ENCODE data around the gene KCNK7. TPM values are rescaled to one million over a fixed set of nuclear protein-coding genes. Genes with fewer than 3 reads are reported as not detected.
"Not testable (repeated sequence)": the region's sequence is repeated elsewhere in the genome, so short reads cannot be mapped to it uniquely, and the experiment has no call there.

KCNK7 gene
- total RNA-seq, 4 donors from 2014 or later, result 0.26 to 5.8 TPM; not detected in 2

DNA sequence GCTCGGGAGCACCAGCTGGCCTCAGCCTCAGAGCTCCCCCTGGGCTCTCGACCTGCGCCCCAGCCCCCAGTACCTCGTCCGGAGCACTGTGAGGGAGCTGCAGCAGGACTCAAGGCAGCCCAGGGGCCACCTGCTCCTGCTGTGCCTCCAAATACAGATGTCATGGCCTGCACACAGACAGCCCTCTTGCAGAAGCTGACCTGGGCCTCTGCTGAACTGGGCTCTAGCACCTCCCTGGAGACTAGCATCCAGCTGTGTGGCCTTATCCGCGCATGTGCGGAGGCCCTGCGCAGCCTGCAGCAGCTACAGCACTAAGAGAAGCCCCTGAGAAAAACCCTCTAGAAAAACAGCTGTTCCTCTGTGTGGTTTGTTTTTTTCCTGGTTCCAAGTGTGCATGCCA is 24.2 kb downstream of the KCNK7 start:
- TF ChIP-seq POLR2A (IDR thresholded peaks at IDR 0.05) (no peak), CTCF (IDR thresholded peaks at IDR 0.05) (no peak)
- H3K36me3 ChIP-seq, result no peaks in the 10 kb centered on the region
- no peaks in the 10 kb centered on the region for H3K9me3 ChIP-seq
- peaks cover 12 to 37% of the 10 kb centered on the region in 2 donors for H3K4me1 ChIP-seq
- H3K27me3 ChIP-seq, result no peaks in the 10 kb centered on the region
- peak overlapping the region; percentile 84 to 92 for H3K27ac ChIP-seq
- DNase-seq, result no peak
- intact Hi-C loops (cut with DNase I; ENCODE audit: low total_unique reads), result no loop called here
- peak overlapping the region in 1 of 2 donors; percentile 96 for H3K4me3 ChIP-seq

GRCh38 chr11:65569973-65570918 is 25.4 kb downstream of the KCNK7 start, which contains the start of gene ZNRD2:
Gene ZNRD2 (plus strand): TSS chr11:65570477. CDS start chr11:65570492, 15 bp downstream.
- DNase-seq, result peak; percentile 98
- Histone ChIP-seq H3K36me3 (no peaks in the 10 kb centered on the region), H3K4me3 (peak within 1 kb of the TSS; percentile 96), H3K27ac (peak within 1 kb of the TSS; percentile 84 to 92), H3K9me3 (no peaks in the 10 kb centered on the region), H3K27me3 (no peaks in the 10 kb centered on the region), H3K4me1 (peaks cover 12 to 33% of the 10 kb centered on the region in 2 donors)
- intact Hi-C loops (cut with DNase I; ENCODE audit: low total_unique reads), result no loop called here
- peak; percentile 22 to 83 for TF ChIP-seq POLR2A (IDR thresholded peaks at IDR 0.05)
- TF ChIP-seq CTCF (IDR thresholded peaks at IDR 0.05), result peak; percentile 33 to 61 (median 46)

DNA sequence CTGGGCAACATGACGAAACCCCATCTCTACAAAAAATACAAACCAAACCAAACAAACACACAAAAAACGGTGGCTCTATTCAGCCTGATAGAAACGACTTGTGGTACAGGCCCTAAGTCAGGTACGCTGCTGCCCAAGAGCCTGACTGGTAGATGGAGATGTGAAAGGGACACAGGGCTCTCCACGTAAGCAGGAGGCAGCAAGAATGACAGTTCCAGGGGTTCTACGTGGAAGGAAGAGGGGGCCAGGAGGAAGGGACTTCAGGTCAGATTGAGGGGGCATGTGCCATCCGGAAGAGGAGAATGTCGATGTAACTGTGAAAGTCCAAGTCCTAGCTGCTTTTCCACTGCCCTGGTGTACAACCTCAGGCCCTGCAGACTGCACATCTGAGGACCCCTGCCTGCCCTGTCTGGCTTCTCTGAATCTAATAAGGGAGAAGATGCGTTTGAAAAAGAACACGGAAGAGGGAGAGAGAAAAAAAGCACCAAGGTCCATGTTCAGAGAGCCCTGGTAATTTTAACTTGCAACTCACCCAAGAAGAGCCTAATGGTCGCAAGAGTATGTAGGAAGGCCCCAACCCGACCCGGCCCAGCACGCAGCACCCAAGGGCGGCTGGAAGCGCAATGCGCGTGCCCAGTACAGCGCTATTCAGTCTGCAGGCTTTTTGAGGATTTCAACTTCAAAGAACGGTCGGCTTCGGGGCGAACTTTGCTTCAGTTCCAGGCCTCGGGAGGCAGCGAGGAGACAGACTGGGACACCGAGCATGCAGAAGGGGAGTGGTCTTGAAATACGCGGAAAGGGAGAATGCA is 26.2 kb downstream of the KCNK7 start:
- no peaks in the 10 kb centered on the region for H3K36me3 ChIP-seq
- TF ChIP-seq POLR2A (IDR thresholded peaks at IDR 0.05) (no peak), CTCF (IDR thresholded peaks at IDR 0.05) (no peak)

DNA sequence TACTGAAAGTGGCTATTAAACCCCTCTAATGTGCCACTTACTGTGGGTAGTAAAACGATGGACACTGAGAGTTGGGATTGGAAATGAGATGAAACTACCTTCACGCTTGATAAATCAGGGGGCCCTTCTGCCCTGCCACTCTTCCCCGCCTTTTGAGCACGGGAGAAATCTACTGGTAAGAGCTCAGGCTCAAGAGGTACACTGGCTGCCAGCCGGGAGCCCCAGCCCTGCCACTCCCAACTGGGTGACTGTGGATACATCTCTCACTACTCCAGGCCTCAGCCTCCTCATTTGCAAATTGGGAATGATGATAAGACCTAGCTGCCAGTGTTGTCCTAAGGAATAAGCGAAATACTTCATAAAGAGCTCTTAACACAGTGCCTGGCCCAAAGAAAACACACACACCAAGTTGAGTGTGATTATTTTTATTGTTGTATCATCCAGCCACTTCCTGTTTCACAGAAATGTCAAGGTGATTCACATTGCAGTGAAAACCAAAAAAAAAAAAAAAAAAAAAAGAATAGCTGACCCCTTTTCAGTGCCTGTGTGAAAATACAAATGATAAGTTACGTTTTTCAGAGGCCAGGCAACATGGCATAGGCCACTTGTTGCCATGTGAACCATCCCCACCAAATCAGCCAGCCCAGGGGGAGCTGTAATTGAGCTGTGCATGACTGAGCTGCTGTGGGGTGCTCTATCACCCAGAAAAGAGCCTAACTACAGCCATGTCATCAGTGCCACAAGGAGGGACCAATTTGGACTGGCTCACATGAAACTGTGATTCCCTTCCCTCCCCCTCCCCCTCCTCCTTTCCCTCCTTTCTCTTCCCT is 29.8 kb downstream of the KCNK7 start:
- intact Hi-C loops (cut with DNase I; ENCODE audit: low total_unique reads), result no loop called here
- Histone ChIP-seq H3K4me3 (no peak overlapping the region), H3K36me3 (no peaks in the 10 kb centered on the region), H3K27ac (peak overlapping the region in 1 of 2 donors; percentile 11), H3K27me3 (no peaks in the 10 kb centered on the region), H3K9me3 (no peaks in the 10 kb centered on the region), H3K4me1 (peaks cover 4 to 13% of the 10 kb centered on the region in 2 donors)
- TF ChIP-seq POLR2A (IDR thresholded peaks at IDR 0.05), result no peak
- DNase-seq, result no peak

More for the DNA sequence above, 26.2 kb downstream of the KCNK7 start:
- Histone ChIP-seq H3K4me3 (peak overlapping the region; percentile 96), H3K27ac (peak overlapping the region; percentile 84 to 92), H3K4me1 (peaks cover 12 to 33% of the 10 kb centered on the region in 2 donors), H3K9me3 (no peaks in the 10 kb centered on the region), H3K27me3 (no peaks in the 10 kb centered on the region)
- intact Hi-C loops (cut with DNase I; ENCODE audit: low total_unique reads), result no loop called here
- no peak for DNase-seq

- H3K9me3 ChIP-seq; H3K4me3 ChIP-seq; DNase-seq; intact Hi-C loops (cut with DNase I; ENCODE audit: low total_unique reads); H3K27me3 ChIP-seq; H3K36me3 ChIP-seq: not testable (repeated sequence)
- Histone ChIP-seq H3K27ac (peak overlapping the region in 1 of 2 donors; percentile 11), H3K4me1 (peaks cover 4 to 13% of the 10 kb centered on the region in 2 donors)
Measured at GRCh38 chr11:65564879-65565559, 30.6 kb downstream of the KCNK7 start.

Data from uterus (tissue), 4 donors.